GM12878 (cell line): ENCODE measurements around the gene ISM1. TPM values are rescaled to one million over a fixed set of nuclear protein-coding genes. Genes with fewer than 3 reads are reported as not detected.

Experiments
- ATAC-seq: fragments of 200-7000 bp; cut with Tn5 transposase; 3 replicates; pipeline ENCODE4 v1.9.1; 2020; ENCODE audit warnings: mild to moderate bottlenecking, moderate library complexity
- BruUV-seq: library from RNA; stranded (reverse); fragments of 400-500 nt; replicated peaks from 2 replicates; lab custom pipeline; 2021; lab: Mats Ljungman, UMichigan
- CTCF ChIA-PET: fragments of 300-600 bp; sonication (Branson Sonifier 250); formaldehyde crosslinking; extraction: SDS; loops from one replicate; lab custom pipeline; 2021; ENCODE audit warnings: inconsistent platforms; lab: Yijun Ruan, JAX
- POLR2A ChIA-PET: fragments of 350-600 bp; formaldehyde crosslinking; extraction: SDS; loops from one replicate; lab custom pipeline; 2021; ENCODE audit warnings: inconsistent platforms; lab: Charles Lee
- RAD21 ChIA-PET: fragments of 300-600 bp; sonication (Branson Sonifier 250); formaldehyde crosslinking; loops from one replicate; lab custom pipeline; 2023; ENCODE audit warnings: antibody characterized with exemption; ENCODE audit not compliant: unreplicated experiment; lab: Charles Lee
- SMC1A ChIA-PET: fragments of 300-600 bp; sonication (Branson Sonifier 250); formaldehyde crosslinking; loops from one replicate; lab custom pipeline; 2023; ENCODE audit not compliant: unreplicated experiment, uncharacterized antibody; lab: Charles Lee
- DNase-seq: peaks from one replicate; pipeline ENCODE4 v3.0.0-alpha.2; 2011; ENCODE audit warnings: low read depth, low spot score
- FAIRE-seq: peaks from 3 replicates; lab custom pipeline; 2011; peaks lifted over from hg19 to GRCh38; lab: Jason Lieb, UNC
- H2AFZ ChIP-seq: 2 replicates; pipeline ENCODE4 v1.6.0; 2011; ENCODE audit warnings: low read depth, low read length, control low read depth; ENCODE audit not compliant: control insufficient read depth
- H3K27ac ChIP-seq: 2 replicates; pipeline ENCODE4 v1.5.1; 2011; ENCODE audit warnings: control low read depth; ENCODE audit not compliant: control insufficient read depth, insufficient read depth
- H3K27me3 ChIP-seq, 2 experiments: replicated peaks in 1 of 2; 2 replicates each; pipeline versions ENCODE4 v1.6.0 to v1.6.1; 2011; ENCODE audit warnings: low read length in 1 of 2; ENCODE audit not compliant: control insufficient read depth in 2 of 2, insufficient read depth in 2 of 2
- H3K36me3 ChIP-seq, 2 experiments: 2 replicates each; pipeline ENCODE4 v1.5.1; 2011; ENCODE audit warnings: low read length in 1 of 2; ENCODE audit not compliant: control insufficient read depth in 2 of 2, insufficient read depth in 2 of 2
- H3K4me1 ChIP-seq: 2 replicates; pipeline ENCODE4 v1.6.1; 2011; ENCODE audit warnings: mild to moderate bottlenecking, low read length, moderate library complexity, mixed read lengths; ENCODE audit not compliant: control insufficient read depth, insufficient read depth
- H3K4me2 ChIP-seq: 2 replicates; pipeline ENCODE4 v1.6.0; 2011; ENCODE audit warnings: control low read depth; ENCODE audit not compliant: control insufficient read depth, insufficient read depth
- H3K4me3 ChIP-seq: fragments of 200-600 bp; sonication (generic); 2 replicates; pipeline ENCODE4 v1.5.1; 2016
- H3K79me2 ChIP-seq: 2 replicates; pipeline ENCODE4 v1.6.0; 2011; ENCODE audit warnings: low read length; ENCODE audit not compliant: control insufficient read depth, insufficient read depth
- H3K9ac ChIP-seq: 2 replicates; pipeline ENCODE4 v1.8.0; 2011; ENCODE audit warnings: low read length, control low read depth, mixed read lengths; ENCODE audit not compliant: control insufficient read depth, insufficient read depth
- H3K9me3 ChIP-seq: replicated peaks from 3 replicates; pipeline ENCODE4 v1.5.1; 2011; ENCODE audit warnings: mild to moderate bottlenecking, low read length; ENCODE audit not compliant: control insufficient read depth, insufficient read depth
- H4K20me1 ChIP-seq: 2 replicates; pipeline ENCODE4 v1.6.0; 2011; ENCODE audit not compliant: control insufficient read depth, insufficient read depth
- BCL3 ChIP-seq: IDR thresholded peaks from 2 replicates; pipeline ENCODE4 v1.6.1; 2011; ENCODE audit warnings: borderline replicate concordance, low read depth, mild to moderate bottlenecking, moderate library complexity, low read length; ENCODE audit not compliant: insufficient read depth, poor library complexity, severe bottlenecking
- GABPA ChIP-seq: IDR thresholded peaks from 2 replicates; pipeline ENCODE4 v1.6.1; 2014; ENCODE audit warnings: antibody characterized with exemption, low read depth, mild to moderate bottlenecking, inconsistent platforms
- GATAD2B ChIP-seq: fragments of 450-650 bp; conservative IDR thresholded peaks from 2 replicates; pipeline ENCODE4 v1.6.1; 2017; ENCODE audit warnings: low read depth, mild to moderate bottlenecking, moderate library complexity
- MAX ChIP-seq: IDR thresholded peaks from 2 replicates; pipeline ENCODE4 v1.6.1; 2012; ENCODE audit warnings: low read depth, low read length, improper control_type of control experiment
- RBBP5 ChIP-seq: fragments of 200-600 bp; sonication (generic); conservative IDR thresholded peaks from 2 replicates; pipeline ENCODE4 v1.6.1; 2016
- REST ChIP-seq: IDR thresholded peaks from 2 replicates; pipeline ENCODE4 v1.6.1; 2012; ENCODE audit warnings: mild to moderate bottlenecking, low read depth, low read length
- STAT1 ChIP-seq: fragments of 450-650 bp; conservative IDR thresholded peaks from 2 replicates; pipeline ENCODE4 v1.6.1; 2014; ENCODE audit warnings: antibody characterized with exemption, mild to moderate bottlenecking
- STAT3 ChIP-seq: IDR thresholded peaks from 2 replicates; pipeline ENCODE4 v1.6.1; 2011; ENCODE audit warnings: low read depth, low read length, improper control_type of control experiment
- YBX1 ChIP-seq: fragments of 450-650 bp; IDR thresholded peaks from 2 replicates; pipeline ENCODE4 v1.6.1; 2016; ENCODE audit warnings: antibody characterized with exemption
- ZSCAN29 ChIP-seq: fragments of 450-650 bp; IDR thresholded peaks from 2 replicates; pipeline ENCODE4 v1.6.1; 2017; ENCODE audit warnings: mild to moderate bottlenecking, moderate library complexity
- WGBS: methylation state at CpG from one replicate; pipeline ENCODE4 v1.1.6; 2016; ENCODE audit warnings: low lambda C conversion rate; ENCODE audit not compliant: insufficient replicate concordance, insufficient coverage; ENCODE audit errors: missing lambda C conversion rate; 5-methylcytosine and 5-hydroxymethylcytosine counted together
- in situ Hi-C: fragments of 300-500 bp; cut with MboI; formaldehyde crosslinking; loops from 9 replicates; pipeline ENCODE4 v1.14.3; 2018; ENCODE audit warnings: mixed read lengths
- intact Hi-C: fragments of 100-400 bp; cut with micrococcal nuclease; formaldehyde crosslinking; loops from one replicate; pipeline ENCODE4 v1.14.2; 2022; ENCODE audit not compliant: unreplicated experiment
- polyA plus RNA-seq, 11 experiments: library from polyadenylated mRNA; depleted of rRNA in 4 of 11; unstranded in 6 of 11; stranded (reverse) in 5 of 11; fragments of >200 nt; fragmentation: Nextera tagmentation in 4 of 11; fragmentation: Illumina TruSeq in 1 of 11; extraction: Ambion mirVana in 4 of 11; extraction: Trizol in 1 of 11; gene quantifications; 1 replicate in 1 of 11; 2 replicates in 10 of 11; pipeline versions ENCODE4 v1.2.1 to v1.2.3, GENCODE V29; 2011 to 2016; ENCODE audit warnings: inconsistent platforms in 2 of 11, missing spikeins in 2 of 11, low read depth in 1 of 11
- total RNA-seq, 4 experiments: library from RNA; depleted of rRNA in 3 of 4; stranded (reverse); fragments of >200 nt in 3 of 4; fragmentation: Illumina TruSeq in 1 of 4; extraction: Trizol in 1 of 4; gene quantifications; 2 replicates each; pipeline versions ENCODE4 v1.2.1 to v1.2.3, GENCODE V29; 2013 to 2021

Gene ISM1
- total and polyA plus RNA-seq, 10 of the 15 experiments (the other 5 are each of a cell fraction or from before 2014, with no cell fraction given), result 0.01 to 0.03 TPM; not detected in 8

GRCh38 chr20:13322198-13322597 lies 101.1 kb downstream of the ISM1 start:
- Histone ChIP-seq H2AFZ (no peak overlapping the region), H3K79me2 (no peaks in the 10 kb centered on the region), H3K4me3 (no peak overlapping the region), H4K20me1 (no peaks in the 10 kb centered on the region), H3K4me1 (no peaks in the 10 kb centered on the region; the same call in 1 of the 2 replicates), H3K9me3 (no peaks in the 10 kb centered on the region), H3K36me3 (no peaks in the 10 kb centered on the region), H3K27me3 (no peaks in the 10 kb centered on the region), H3K9ac (no peak overlapping the region), H3K27ac (no peak overlapping the region), H3K4me2 (no peak overlapping the region)
- in situ Hi-C loops (no loop called here), intact Hi-C loops (no loop called here)
- no TSS peak for BruUV-seq
- TF ChIP-seq BCL3 (no peak), REST (no peak), STAT3 (no peak), GATAD2B (no peak), ZSCAN29 (no peak), YBX1 (no peak), MAX (no peak), RBBP5 (no peak), STAT1 (no peak), GABPA (no peak)
- ChIA-PET CTCF (interaction anchor here (0.6 to 7.1 kb wide), 13 partner anchors 9 to 466 kb away, joined by 3 to 177 read pairs (median 11); partner anchors contain the start of genes ESF1 and NDUFAF5), POLR2A (interaction anchor here (1.2 to 1.8 kb wide), 2 partner anchors 9 to 12 kb away, joined by 3 to 6 read pairs; no protein-coding TSS in a partner anchor), RAD21 (interaction anchor here (1.4 to 6.7 kb wide), 7 partner anchors 9 to 225 kb away, joined by 3 to 139 read pairs (median 10); no protein-coding TSS in a partner anchor), SMC1A (interaction anchor here (1.2 to 6.7 kb wide), 4 partner anchors 9 to 225 kb away, joined by 3 to 165 read pairs (median 82); no protein-coding TSS in a partner anchor)
- FAIRE-seq (no peak), DNase-seq (no peak), ATAC-seq (no peak; the same call in 2 of the 3 replicates)
- WGBS, result 23% methylated on average over 5 of the region's 5 CpGs
